Stimulated activated naive CD8-positive, alpha-beta T cell treated with anti-CD3 and anti-CD28 coated beads, Interleukin-15, Interleukin-2, amounts not matched to agents 100 U/mL and 50 U/mL, for 24 hours (primary cell): ENCODE results near the gene MCM7.
A peak's percentile ranks its signal among the peaks of the same experiment; 100 is the strongest.
"Not testable (repeated sequence)": the region's sequence is repeated elsewhere in the genome, so short reads cannot be mapped to it uniquely, and the experiment has no call there.

Experiments
- ATAC-seq: fragments of 150-1000 bp; cut with Tn5 transposase; one replicate; pipeline ENCODE4 v1.10.0; 2021
- DNase-seq: peaks from one replicate; pipeline ENCODE4 v3.0.0; 2021

The MCM7 gene

DNA sequence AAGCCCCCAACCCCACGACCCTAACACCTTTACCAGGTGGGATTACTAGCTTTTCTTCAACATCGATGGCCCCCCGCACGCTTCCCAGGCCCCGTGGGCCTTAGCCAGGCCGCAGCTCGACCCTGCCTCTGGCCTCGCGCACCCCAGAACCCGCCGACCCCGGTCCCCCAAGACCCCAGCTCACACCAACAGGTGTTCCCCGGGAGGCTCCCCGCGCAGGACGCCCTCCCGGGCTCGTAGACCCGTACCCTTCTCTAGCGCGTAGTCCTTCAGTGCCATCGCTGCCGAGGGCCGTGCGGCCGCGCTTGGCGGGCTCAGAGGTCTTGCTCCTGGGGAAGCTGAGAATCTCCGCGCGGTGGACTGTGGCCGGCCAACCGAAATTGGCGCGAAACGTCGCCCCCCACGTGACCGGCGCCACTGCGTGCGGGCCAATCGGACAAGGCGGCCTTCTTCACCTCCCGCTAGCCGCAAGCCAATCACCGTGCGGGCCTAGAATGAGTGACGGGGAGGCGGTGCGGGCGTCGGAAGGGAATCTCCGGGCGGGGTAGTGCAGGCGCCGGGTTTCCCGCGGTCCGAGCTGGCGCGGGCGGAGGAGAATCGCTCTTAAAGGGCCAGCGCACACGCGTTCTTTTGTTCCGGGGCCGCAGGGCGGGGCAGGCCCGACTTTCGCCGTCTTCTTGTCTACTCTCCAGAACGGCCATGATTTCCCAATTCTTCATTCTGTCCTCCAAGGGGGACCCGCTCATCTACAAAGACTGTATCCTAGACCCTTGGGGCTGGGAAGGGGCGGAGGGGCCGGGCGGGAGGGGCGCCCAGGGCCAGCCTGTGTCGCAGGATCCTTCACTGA lies at the start of gene MCM7, which contains the start of gene AP4M1:
Gene MCM7 (minus strand): TSS at position 382 of the 847 bp plus-strand sequence. CDS start 103 bp downstream, at position 279.
Gene AP4M1 (plus strand): TSS at position 628 of the 847 bp plus-strand sequence. CDS start 72 bp downstream, at position 700.
- DNase-seq, result peak; percentile 99

DNA sequence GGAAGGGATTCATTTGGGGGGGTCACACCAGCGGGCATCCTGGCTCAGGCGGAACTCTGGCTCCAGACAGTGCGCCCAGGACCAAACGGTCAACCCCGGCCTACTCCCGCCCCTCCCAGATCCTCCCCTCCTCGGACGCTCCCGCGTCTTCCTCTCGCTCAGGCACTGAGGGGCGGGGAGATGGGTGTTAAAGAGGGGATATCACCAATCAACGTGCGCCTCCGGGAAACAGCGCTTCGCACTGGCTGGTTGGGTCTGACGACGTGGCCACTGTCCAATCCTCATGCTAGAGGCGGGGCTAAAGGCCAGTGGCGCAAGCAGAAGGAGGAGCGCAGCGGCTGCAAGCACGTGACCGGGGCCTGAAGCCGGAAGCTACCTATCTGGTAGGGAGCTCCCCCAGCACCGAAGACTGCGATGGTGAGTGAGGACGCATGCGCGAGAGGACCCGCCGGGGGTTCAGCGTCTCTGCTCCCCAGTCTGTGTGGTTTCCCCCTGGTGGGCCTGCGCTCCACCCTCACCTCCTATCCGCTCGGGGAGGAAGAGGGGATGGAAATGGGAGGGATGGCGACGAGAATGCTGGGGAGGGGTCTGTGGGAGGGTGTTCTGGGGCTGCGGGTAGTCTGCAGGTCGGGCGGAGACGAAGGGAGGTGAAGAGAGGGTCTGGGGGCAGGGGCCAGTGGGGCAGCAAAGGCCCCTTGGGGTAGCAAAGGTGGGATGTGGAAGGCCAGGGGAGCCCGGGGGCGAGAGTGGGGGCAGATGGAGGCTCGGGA lies 47.5 kb upstream of the MCM7 start, which contains the start of gene LAMTOR4:
Gene LAMTOR4 (plus strand): TSS at position 360 of the 770 bp plus-strand sequence. CDS start 55 bp downstream, at position 415.
- ATAC-seq, result peak; percentile 98
- DNase-seq, result peak; percentile 98

More for the DNA sequence above, at the start of gene MCM7, which contains the start of gene AP4M1:
- peak; percentile 91 for ATAC-seq

GRCh38 chr7:100148225-100148558 lies 47.0 kb upstream of the MCM7 start:
- DNase-seq, result no peak
- no peak for ATAC-seq

DNA sequence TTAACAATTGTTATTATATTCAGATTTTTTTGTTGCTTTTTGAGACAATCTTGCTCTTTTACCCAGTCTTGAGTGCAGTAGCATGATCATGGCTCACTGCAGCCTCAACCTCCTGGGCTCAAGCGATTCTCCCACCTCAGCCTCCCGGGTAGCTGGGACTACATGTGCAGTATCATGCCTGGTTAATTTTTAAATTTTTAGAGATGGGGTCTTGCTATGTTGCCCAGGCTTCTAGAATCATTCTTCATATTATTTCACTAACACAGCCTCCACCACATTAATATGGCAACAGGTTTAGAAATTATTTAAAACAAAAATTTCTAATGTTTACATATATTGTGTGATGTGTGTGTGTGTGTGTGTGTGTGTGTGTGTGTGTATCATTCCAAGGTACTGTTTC lies 46.1 kb upstream of the MCM7 start:
- DNase-seq, result no peak
- ATAC-seq, result no peak

- not testable (repeated sequence) for DNase-seq, ATAC-seq
Measured at GRCh38 chr7:100146350-100146749, 45.2 kb upstream of the MCM7 start.

DNA sequence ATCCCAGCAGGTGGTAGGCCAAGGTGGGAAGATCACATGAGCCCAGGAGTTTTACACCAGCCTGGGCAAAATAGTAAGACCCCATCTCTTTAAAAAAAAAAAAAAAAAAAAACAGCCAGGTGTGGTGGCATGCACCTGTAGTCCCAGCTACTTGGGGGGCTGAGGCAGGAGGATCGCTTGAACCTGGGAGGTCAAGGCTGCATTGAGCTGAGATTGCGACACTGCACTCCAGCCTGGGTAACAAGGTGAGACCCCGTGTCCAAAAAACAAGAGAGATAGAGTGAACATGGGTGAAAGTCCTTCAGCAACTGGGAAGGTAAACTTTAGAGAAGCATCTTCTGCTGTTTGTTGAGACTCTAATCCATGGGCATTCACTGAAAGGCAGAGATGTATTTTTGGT lies 41.3 kb upstream of the MCM7 start:
- ATAC-seq, result no peak
- no peak for DNase-seq

DNA sequence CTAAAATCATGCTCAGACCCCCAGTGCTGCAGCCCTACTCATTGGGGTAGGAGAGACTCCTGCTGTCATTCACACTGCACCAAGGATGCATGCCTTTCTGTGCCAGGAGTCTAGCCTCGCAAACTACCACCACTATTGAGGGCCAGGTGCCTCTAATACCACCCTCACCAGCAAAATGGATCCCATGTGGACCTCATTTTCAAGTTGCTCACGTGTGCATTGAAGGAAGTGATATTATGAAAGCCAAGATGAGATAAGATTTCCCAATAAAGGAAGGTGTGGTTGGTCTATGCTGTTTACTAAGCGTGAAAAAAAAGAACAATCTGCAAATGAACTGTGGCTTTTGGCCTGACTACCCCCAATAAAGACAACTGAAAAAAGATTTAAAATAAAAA lies 40.4 kb upstream of the MCM7 start:
- ATAC-seq, result no peak
- DNase-seq, result no peak

DNA sequence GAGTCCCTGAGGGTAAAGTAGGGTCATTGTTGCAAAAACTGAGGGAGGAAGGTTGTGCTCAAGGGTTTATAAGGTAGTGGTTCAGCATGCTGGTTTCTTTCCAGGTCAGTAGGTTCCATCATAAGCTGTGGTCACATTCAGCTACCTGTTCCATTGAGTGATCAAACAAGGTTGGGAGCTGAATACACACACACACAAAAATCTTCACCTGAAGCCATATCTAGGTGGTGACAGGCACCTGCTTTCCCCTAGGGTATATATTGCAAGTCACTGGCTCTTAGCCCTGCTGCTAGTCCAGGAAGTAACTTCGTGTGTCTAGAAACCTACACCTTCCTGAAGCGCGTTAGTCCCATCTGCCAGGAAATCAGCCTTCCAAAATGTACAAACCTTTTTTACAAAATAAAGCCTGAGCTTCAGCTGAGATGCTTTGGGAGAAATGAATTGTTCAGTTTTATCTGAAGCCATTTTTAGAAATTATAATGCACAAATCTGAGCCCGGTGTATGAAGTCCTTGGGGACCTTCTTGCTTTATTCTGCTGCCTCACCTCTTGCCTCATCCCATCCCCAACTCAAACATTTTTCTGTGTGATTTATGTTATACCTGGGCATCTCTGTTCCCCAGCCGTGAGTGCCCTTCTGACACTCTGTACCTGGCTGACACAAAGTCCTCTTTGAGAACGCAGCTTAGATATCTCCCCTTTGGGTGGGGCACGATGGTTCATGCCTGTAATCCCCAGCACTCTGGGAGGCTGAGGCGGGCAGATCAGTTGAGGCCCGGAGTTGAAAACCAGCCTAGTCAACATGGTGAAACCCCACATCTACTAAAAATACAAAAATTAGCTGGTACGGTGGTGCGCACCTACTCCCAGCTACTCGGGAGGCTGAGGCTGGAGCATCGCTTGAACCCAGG lies 36.9 kb upstream of the MCM7 start:
- no peak for ATAC-seq
- no peak for DNase-seq

- ATAC-seq (peak; percentile 84), DNase-seq (peak; percentile 72)
Measured at GRCh38 chr7:100132697-100133151, 31.5 kb upstream of the MCM7 start.

GRCh38 chr7:100132126-100132525 lies 30.9 kb upstream of the MCM7 start:
- DNase-seq (no peak), ATAC-seq (no peak)

DNA sequence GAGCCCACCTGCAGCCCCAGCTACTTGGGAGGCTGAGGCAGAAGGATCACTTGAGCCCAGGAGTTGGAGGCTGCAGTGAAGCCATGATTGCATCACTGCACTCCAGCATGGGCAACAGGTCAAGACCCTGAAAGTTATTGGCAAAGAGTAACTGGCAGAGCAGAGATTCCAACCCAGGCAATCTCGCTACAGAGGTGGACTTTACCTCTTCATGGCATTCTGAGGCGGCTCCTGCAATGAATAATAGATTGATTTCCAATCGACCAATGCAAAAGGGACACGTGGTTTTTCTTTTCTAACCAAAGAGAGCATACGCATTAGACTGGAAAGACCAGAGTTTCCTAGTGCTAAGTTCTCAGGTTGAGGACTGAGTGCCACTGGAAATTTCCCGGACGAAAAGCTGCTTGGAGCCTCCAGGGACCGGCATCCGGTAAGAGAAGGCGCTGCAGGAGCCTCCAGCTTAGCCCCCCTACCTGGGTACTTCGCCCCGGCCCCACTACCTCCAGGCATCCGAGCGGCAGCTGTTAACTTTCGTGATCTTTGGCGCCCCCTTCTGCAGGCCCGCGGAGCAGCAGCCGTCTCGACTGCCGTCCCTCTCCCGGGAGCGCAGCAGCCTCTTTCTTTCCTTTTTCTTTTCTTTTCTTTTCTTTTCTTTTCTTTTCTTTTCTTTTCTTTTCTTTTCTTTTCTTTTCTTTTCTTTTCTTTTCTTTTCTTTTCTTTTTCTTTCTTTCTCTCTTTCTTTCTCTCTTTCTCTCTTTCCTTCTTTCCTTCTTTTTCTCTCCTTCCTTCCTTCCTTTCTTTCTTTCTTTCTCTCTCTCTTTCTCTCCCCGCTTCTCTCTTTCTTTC lies 29.6 kb upstream of the MCM7 start:
- DNase-seq (peak; percentile 91), ATAC-seq (no peak)

DNA sequence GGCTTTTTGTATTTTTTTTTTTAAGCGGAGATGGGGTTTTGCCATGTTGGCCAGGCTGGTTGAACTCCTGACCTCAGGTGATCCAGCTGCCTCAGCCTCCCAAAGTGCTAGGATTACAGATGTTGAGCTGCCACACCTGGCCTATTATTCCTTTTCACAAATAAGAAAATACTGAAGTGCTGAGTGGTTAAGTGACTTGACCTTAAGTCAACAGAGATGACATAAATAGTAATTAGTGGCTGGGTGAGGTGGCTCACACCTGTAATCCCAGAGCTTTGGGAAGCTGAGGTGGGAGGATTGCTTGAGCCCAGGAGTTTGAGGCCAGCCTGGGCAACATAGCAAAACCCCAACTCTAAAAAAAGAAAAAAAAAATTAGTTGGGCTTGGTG lies 29.0 kb upstream of the MCM7 start:
- not testable (repeated sequence) for DNase-seq, ATAC-seq

- DNase-seq, result no peak
- ATAC-seq, result no peak
Measured at GRCh38 chr7:100128637-100128963, 27.4 kb upstream of the MCM7 start.

DNA sequence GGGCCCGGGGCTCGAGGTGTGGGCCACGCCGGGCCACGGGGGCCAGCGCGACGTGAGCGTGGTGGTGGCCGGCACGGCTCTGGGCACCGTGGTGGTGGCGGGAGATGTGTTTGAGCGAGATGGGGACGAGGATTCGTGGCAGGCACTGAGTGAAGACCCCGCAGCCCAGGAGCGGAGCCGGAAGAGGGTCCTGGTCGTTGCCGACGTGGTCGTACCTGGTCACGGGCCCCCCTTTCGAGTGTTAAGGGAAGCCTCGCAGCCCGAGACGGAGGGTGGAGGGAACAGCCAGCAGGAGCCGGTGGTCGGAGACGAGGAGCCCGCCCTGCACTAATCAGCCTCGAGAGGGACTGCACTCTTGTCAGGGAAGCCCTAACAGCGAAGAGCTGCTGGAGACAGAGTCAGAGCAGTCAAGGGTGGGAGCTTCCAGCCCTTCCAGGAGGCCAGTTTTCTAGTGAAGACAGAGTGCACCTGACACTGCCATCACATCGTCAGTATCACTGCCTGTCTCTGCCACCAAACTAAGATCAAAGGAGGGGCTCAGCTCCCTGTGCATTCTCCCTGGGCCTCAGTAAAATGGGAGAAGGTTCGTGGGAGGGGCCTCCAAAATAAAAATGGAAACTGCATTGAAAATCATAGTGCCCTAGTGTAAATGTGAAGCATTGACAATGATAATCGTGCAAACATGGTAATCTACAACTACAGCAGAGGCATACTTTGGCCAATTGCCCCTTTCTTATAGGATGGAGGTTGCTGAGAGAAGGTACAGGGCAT lies 26.9 kb upstream of the MCM7 start:
- ATAC-seq (peak; percentile 7), DNase-seq (peak; percentile 40)

- ATAC-seq (peak; percentile 81), DNase-seq (peak; percentile 91)
Measured at GRCh38 chr7:100126931-100127865, 26.0 kb upstream of the MCM7 start, which contains the start of gene MBLAC1. TSS of gene MBLAC1 (plus strand) at chr7:100126967. CDS start at chr7:100127396, 429 bp downstream.

DNA sequence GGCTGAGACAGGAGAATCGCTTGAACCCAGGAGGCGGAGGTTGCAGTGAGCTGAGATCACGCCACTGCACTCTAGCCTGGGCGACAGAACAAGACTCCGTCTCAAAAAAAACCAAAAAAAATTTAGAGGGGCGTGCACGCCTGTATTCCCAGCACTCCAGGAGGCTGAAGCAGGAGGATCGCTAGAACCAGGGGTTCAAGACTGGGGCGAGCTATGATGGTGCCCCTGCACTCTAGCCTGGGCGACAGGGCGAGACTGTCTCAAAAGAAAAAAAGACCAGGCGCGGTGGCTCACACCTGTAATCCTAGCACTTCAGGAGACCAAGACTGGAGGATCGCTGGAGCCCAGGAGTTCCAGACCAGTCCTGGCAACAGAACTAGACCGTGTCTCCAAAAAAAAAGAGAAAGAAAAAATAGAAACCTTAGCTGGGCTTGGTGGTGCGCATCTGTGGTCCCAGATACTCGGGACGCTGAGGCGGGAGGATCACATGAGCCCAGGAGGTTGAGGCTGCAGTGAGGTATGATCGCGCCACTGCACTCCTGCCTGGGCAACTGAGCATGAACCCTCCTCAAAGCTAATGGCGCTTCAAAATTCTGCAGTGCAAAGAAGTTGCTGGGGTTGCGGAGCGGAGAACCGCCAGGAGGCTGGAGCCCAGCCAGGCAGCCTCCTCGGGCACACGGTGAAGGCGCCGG lies 25.2 kb upstream of the MCM7 start:
- DNase-seq (no peak), ATAC-seq (peak; percentile 11)

GRCh38 chr7:100124301-100125230 lies 23.4 kb upstream of the MCM7 start:
- DNase-seq (no peak), ATAC-seq (no peak)
